T-helper 22 cell (primary cell): ENCODE data around the gene AANAT.
A peak's percentile ranks its signal among the peaks of the same experiment; 100 is the strongest.

Experiments
- DNase-seq: peaks from one replicate; pipeline ENCODE4 v3.0.0-alpha.2; 2020; ENCODE audit warnings: low read depth

AANAT gene

DNA sequence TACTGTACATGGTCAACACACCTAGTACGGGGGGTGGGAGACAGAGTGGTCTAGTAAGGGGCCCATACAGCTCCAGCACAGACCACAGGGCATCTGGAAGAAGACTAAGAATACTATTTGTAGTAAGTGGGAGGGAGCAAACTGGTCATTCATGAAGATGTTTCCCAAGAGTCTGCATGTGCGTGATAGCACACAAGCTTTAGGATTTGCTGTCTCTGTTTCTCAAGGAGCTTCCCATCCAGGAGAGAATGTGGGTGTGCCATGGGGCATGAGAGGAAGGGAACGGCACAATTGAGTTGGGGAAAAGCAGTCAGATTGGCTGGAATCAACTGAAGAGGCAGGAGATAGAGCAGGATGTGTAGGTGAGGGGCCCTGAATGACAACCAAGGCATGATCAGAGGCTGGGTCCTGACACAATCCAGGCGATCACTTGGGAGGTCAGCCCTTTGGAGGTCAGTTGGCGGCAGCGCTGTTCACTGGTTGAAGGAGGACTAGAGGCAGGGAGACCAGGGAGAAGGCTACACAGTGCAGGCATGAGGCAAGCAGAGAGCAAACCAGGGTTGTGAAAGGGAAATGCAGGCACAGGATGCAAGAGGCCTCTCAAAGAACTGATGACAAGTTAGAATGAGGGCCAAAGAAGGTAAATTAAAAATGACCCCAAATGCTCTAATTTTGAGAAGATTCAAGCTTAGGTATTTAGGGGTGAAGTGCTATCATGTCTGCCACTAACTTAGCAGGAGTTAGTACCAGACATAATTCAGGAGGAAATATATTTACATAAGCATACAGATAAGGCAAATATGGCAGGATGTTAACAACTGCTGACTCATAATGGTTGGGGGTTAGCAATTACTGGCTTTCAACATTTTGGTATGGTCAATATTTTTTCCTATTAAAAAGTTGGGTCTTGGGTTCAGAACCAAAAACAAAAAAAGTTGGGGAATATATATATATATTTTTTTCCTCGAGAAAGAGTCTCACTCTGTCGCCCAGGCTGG is 24.8 kb upstream of the AANAT start:
- no peak for DNase-seq

DNA sequence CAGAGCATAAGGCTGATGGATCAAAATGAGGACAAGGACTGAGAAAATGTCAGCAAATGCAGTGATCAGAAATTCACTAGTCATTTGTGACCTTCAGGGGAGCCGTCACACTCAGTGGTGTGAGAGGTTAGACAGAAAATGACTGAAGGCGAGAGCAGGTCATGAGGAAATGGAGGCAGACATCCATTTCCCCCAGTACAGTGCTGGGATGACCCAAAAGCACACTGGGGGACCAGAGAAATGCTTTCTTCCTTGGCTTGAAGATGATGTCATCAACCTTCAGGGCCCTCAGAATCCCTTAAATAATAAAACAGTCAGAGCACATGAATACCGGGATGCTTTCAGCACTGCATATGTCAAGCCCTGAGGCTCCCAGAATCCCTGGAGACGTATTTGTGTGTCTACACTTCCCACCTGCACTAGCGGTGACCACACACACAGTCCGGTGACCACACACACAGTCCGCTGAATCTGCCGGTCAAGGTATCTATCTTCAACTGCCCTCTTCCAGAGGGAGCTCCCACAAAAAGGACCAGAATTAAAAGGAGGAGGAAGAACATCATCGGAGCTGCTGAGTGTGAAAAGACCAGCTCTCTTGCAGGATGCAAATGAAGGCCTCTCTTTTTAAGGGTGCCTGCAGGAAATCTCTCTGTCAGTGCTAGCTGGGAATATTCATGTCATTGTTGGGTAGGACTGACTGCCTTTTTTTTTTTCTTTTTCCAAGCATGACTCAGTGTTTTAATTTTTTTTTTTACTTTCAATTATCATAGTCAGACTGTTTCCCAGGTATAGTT is 22.7 kb upstream of the AANAT start:
- no peak for DNase-seq

DNA sequence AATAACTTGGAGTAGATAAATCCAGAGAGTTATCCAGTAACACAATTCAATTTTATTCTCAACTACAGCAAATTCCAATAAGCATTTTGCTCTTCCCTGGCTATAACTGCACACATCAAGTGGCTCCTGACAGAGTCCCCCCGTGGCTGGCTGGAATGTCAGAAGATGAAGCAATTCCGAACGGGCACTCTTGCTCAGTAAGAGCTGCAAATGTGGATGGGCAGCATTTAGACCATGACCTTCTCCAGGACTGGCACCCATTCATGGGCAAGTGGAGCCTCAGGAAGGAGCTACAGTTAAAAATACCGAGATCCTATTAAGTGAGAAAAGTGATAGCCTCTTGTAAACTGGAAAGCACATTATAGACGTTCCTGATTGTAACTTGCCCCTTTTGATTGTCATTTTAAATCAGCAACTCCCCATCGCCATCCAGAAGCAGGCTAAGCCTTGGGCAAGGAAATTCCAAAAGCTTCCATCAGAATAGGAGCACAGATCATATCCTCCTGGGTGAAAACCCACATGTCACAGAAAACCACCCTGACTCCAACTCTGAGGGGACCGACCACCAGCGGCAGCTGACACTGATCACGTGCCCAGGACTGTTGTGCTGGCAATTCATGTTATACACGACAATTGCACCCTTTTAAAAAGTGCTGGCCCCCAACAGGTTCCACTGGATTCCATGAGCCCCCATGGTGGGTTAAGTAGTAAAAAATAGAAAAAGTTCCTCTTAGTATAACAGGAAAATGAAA is 21.5 kb upstream of the AANAT start:
- DNase-seq, result no peak

DNA sequence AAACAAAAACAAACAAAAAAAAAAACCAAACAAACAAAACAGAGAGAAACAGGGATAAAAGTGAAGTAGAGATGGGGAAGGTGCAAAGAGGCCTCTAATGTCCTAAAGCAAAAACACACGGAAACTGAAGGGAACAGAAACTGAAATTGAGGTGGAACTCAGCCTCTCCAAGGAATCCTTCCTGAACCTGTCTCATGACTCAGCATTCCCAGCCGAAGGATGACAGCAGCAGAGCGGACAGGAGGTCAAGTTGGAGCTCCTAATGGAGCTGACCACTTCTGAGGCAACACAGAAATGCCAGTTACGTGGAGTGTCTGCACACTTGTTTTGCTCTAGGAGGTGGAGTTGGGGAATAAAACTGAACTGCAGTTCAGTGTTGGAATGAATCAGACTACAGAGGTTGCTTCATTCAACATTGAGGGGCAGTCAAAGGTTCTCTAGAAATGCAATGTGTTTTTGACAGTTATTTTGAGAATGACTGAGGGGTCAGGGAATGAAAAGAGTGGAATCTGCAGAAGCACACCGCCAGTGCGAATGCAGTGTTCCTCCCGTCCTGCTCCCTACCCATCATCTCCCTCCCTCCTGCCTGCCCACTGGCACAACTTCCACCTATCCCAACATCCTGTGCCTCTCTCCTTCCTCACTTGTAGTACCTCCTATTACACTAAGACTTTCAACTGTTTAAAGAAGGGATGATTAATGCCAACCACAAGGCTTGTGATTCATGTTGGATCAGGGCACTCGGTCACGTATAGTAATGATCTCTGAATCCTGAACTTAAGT is 20.8 kb upstream of the AANAT start:
- no peak for DNase-seq

DNA sequence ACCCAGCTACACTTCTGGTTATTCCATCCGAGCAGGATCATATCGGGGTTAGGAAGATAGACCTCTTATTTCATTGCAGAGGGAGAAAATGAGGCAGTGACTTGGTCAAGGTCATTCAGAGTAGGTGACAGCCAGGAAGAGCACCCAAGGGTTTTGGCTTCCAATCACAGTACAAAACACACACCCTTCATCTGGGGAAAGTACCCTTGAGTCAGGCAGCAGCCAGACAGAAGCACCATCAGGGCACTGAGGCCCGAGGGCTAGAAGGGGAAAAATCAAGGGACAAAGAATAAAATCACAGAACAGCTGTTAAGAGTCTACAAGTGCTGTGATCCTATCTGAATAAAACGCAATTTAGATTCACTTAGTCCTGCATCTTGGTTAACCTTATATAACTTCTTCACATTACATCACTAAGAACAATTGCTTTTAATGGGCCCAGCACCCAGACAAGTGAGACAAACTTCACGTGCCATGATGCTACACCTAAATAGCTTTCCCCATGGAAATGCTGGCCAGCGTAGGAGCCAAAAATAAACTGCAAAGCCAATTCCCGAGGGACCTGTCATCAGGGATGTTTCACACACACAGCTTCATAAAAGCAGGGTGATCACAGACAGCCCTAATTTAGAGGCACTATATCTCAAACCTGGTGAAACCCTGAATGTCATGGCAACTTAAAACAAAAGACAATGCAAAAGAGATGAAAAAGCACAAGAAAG is 19.3 kb upstream of the AANAT start:
- DNase-seq, result no peak

DNA sequence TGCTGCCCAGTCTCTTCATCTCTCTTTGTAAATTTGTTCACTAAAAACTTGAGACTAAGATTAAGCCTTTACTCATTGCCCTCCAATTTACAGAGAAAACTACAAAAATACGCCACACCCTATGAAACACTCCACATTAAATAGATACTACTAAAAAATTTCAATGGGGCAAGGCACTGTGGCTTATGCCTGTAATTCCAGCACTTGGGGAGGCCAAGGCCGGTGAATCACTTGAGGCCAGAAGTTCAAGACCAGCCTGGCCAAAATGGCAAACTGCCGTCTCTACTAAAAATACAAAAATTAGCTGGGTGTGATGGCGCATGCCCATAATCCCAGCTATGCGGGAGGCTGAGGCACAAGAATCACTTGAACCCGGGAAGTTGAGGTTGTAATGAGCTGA is 18.3 kb upstream of the AANAT start:
- DNase-seq, result no peak

DNA sequence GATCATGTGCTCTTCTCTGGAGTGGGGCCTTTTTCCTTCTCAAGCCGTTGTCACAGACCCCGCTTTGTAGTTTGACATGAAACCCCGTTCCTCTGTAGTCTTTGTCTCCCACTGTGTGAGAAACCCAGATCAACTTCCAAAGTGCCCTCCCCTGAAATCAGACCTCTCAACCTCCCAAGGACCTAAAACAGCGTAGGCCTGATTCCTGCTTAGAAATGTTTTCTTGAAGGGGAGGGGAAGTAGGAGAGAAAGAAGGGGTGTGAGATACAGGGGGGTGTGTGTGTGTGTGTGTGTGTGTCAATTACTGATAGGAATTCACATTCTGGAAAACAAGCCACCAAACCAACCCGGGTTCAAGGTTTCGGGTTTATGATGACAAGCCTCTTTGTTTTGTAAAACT is 15.9 kb upstream of the AANAT start:
- no peak for DNase-seq

DNA sequence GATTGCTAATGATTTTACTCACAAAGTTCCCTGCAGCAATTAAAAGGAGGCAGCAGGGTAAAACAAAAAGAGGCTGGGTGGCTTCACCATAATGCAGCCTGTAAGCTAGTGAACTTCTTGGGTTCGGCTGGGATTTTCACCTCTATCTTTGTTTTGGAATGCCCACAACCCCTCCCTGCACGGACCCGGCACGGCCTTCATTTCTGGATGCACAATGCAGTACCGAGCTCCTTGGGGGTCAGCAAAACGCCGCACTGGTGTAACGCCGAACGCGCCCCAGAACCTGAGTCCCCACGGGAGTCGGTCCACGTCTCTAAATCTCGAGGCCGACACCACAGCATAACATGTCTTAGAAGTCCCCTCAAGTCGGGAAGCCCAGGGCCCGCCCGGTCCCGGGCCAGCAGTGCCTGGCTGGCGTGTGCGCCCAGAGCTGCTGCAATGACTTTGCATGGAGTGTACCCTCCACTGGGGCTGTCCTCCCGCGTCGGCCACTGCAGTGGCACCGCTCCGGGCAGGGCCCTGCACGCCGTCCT is 15.2 kb upstream of the AANAT start:
- DNase-seq, result no peak

DNA sequence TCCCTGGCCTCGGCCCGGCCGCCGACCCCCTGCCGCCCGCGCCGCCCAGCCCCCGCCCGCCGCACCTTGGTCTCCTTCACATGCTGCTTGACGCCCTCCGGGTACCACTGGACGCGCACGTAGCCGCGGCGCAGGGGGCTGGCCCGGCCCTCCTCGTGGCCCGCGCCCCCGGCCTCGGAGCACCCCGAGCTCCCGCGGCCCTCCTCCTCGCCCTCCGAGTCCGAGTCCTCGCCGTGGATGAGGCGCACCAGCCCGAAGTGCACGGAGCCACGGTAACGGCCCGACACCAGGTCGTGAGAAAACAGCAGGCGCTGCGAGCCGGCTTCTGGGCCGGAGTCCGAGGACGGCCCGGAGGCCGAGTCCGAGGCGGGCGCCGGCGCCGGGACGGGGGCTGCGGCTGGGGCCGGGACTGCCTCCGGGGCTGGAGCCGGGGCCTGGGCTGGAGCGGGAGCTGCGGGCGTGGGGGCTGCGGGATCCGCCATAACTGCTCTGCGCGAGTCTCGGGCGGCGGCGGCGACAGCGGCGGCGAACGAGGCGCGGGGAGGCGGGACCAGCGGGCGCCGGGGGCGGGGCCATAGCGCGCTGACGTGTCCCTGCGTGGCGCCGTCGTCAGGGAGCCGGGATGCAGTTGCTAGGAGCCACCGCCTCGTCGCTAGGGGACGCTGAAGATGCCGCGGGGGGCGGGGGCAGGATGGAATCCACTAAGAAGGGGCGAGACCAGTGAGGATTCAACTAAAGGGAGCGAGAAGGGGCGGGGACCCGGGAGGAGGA is 14.6 kb upstream of the AANAT start, which contains the start of gene UBE2O:
UBE2O (minus strand) TSS at position 493 of the 771 bp plus-strand sequence; CDS start at position 482, 11 bp downstream.
- peak; percentile 87 for DNase-seq

DNA sequence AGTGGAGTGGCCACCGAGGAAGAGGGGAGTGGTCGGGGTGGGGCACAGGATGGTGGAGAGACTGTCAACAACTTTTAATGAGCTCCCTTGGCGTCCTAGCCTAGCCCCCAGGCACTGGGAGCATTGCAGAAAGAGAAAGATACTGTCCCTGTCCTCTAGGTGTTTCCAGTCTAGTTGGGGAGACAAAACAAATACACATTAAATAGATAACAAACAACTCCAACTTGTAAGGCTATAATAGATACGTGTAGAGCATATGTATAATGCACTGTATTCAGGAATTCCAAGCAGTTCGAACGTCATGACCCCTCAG is 14.0 kb upstream of the AANAT start:
- DNase-seq, result no peak

DNA sequence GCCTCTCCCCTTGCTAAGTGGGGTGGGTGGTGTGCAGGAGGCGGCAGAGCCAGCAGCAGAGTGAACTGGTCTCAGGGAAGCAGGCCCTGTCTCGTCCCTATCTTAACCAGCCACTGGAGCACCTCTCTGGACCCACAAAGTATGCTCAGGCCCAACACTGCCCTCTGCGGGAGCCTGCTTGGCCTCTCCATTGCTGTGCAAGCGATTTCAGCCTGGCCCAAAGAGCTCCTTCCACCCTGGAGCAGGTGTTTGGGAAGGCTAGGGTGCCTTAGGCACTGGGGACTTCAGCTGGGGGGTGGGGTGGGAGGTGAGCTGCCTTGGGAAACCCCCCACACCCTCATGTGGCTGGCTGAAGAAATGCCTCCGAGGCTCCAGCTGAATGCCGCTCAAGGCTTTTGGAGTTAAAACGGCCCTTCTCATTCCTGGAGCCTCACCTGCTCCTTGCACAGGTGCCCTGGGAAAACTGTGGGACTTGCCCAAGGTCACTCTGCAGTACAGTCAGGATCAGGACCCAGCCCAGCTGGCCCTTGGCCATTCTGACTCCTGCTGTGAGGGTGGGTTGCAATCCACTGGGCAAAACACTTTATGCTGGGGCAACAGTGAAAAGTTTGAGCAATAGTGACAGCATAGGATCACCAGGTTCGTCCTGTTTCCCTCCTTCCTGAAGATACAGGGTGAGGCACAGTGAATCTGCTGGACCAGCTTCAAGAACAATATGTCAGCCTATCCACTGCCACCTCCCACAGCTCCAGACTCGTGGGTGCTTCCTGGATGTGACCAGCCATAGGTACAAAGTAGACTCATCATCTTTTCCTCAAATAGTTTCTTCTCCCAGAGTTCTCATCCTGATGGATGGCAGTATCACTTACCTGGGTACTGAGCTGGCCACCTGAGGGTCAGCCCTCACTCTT is 8.6 kb upstream of the AANAT start:
- no peak for DNase-seq

DNA sequence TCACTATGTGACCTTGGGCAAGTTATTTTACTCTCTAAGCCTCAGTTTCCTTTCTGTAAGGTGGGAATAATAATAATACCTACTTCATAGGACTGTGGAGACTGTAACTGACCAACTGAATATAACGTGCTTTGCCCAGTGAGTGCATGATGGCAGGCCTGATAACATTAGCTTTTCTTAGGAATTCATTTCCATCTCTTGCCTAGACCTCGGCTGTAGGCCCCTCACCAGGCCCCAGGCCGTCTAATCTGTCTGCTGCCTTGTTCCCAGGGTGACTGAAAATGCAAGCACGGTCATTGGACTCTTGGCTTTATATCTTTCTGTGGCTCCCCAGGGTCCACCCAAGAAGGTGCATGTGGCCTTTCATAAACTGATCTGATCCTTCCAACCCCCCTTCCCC is 7.7 kb upstream of the AANAT start:
- DNase-seq, result no peak

DNA sequence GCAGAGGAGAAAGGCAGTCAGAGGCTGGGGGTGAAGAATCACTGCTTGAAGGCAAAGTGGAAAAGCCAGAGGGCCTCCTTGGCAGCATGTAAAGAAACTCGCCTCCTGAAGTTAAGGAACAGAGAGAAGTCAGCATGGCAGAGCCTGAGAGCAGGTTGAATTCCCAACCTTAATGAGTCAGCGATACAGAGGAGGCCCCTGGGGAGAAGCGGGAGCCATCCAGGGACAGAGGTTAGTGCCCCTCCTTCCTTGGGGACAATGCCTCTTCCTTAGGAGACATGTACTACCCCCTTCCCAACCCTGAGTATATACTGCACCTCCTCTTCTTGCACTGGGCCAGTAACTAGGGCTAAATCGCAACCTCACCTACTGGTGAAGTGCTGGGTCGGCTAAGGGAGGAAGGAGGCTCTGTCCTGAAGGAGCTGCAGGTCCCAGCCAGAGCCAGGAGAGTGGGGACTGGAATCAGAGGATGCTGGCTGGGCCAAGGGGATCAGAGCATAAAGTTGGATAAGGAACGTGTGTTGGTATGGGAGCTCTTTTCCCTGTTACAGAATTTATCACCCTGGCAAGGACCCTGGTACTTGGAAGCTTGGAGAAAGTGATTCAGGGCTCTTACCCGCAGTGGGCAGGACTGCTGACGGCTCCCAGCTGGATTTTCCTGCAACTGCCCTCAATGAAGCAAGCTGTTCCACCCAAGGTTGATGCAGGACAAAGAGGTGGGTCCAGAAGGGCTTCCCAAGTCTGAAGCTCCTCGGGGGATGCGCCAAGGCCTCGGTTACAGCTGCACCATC is 5.4 kb upstream of the AANAT start:
- DNase-seq, result no peak

DNA sequence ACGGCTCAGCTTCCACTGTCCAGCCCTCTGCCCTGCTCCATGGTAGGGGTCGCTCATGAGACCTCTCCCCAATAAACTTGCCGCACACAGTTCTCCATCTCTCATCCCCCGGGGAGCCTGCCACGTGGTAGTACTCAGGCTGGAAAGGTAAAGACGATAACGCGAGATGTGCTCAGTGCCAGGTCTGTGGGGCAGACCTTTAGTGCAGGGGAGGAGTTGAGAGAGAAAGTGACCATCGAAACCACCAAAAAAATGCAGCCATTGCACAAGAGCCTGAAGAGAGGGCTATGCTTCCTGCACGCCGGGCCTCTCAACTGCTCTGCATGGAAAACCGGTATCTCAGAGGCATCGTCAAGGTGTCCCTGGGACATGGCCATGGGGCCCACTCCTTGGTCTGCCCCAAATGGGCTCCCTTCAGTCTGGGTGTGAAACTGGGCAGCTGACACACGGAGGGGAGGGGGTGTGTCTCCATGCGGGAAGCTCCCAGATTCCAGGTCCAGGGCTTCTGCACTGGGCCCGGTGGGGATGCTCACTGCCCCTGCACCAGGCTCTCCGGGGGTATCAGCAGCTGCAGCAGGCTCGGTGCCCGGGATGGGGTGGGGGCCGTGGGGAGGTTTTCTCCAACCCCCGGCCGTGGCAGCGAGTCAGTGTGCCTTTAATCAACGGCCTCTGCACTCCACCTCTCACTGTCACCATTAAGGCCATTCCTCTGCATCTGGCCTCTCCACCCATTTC is 4.7 kb upstream of the AANAT start:
- DNase-seq, result no peak

DNA sequence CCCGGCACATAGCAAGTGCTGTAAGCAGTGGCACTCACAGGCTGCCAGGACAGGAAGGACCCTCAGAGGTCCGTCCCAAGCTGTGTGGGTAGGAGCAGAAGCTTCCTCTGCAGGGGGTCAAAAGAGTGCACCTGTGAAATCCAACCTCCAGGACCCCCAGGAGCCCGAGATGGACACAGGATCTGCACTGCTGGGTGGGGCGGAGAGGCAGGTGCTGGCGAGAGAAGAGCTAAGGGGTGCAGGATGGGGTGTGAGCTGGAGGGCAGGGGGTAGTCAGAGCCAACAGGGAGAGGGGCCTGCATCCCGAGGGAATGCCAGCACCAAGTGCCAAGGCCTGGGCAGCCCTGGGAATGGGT is 650 bp upstream of the AANAT start:
- no peak for DNase-seq

DNA sequence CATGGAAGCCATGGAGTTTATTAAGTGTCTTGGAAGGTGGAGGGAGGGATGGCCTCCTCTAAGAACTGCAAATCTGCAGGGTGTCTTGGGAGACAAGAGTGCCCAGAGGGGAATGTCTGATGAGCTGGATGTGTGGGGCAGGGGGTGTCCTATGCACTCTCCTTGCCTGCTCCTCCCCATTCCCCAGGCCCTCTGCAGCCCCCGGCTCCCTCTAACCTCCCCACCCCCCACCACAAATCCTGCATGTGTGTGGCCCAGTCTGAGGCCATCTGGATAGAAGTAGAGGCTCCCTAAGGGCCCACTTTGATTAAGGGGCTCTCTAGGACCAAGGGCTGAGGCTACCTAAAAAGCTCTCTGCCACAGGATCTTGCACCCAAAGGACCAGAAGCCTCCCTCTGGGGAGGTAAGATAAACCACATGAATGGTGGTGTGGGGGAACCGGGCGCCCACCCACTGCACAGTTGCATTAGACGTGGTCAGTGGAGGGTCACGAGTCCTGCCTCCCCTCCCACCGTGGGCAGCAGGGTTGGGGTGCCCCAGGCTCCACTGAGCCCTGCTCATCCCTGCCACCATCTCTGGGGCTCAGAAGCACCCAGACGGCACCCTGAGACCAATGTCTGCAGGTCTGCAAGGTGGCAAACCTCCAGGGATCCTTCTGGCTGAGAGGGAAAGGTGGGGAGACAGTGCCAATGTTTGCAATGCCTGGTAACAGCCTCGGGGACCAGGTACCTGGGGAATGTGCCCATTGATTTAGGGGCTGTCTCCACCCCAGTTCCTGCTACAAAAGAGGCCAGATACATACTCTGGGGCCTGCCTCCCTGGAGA is 618 bp downstream of the AANAT start:
- DNase-seq, result no peak

DNA sequence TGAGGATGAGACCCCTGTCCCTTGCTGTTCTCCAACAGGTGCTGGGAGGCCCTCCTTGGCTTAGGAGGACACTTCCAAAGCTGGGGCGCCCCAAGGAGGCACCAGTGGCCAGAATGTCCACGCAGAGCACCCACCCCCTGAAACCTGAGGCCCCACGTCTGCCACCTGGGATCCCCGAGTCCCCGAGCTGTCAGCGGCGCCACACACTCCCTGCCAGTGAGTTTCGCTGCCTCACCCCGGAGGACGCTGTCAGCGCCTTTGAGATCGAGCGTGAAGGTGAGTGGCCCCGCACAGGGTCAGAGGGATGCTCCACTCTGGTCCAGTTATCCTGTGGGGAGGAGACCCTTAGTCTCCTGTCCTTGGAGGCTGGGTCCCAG is 1.2 kb downstream of the AANAT start:
- no peak for DNase-seq
